IPS-18a (cell line): ENCODE measurements around the gene VKORC1.
"Not testable (repeated sequence)": the region's sequence is repeated elsewhere in the genome, so short reads cannot be mapped to it uniquely, and the experiment has no call there.

Experiments
- H3K27ac ChIP-seq: one replicate; pipeline ENCODE4 v1.5.1; 2013; ENCODE audit warnings: low read length
- H3K27me3 ChIP-seq: one replicate; pipeline ENCODE4 v1.6.1; 2013; ENCODE audit warnings: mild to moderate bottlenecking, low read length; ENCODE audit not compliant: control insufficient read depth, insufficient read depth
- H3K36me3 ChIP-seq: one replicate; pipeline ENCODE4 v1.6.1; 2013; ENCODE audit warnings: low read depth, low read length; ENCODE audit not compliant: control insufficient read depth
- H3K4me1 ChIP-seq: one replicate; pipeline ENCODE4 v1.6.1; 2013; ENCODE audit warnings: low read depth, low read length; ENCODE audit not compliant: control insufficient read depth
- H3K4me3 ChIP-seq: one replicate; pipeline ENCODE4 v1.5.1; 2013; ENCODE audit warnings: low read length
- H3K9ac ChIP-seq: one replicate; pipeline ENCODE4 v1.6.1; 2013; ENCODE audit warnings: mild to moderate bottlenecking, low read length, moderate library complexity
- H3K9me3 ChIP-seq: one replicate; pipeline ENCODE4 v1.6.1; 2013; ENCODE audit warnings: low read depth, low read length; ENCODE audit not compliant: control insufficient read depth

VKORC1 gene

DNA sequence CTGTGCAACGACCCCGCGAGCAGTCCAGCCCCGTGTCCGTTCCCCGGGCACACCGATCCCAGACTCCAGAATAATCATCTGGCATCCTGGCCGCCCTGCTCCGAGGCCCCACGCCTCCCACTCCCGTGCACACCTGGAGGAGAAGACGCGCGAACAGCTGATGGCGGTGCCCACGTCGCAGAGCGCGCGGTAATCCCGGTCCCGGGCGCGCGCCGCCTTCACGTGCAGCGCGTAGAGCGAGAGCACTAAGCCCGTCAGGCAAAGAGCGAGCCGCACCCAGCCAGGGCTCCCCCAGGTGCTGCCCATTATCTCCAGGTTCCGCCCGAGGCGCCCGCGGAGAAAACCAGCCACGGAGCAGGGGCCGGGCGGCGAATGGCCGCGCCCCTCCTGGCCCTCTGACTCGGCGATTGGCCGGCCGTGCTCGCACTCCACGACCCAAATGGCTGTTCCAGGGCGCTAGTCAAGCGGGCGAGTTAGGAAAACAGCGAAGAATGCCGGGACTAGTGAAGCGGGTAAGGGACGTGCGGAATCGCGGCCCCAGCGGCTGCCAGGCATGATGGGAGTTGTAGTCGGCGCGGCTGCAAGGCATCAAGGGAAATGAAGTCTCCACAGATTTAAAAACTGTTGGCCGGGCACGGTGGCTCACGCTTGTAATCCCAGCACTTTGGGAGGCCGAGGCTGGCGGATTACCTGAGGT lies at the start of gene VKORC1:
Gene VKORC1, minus strand, starts transcription at position 374 of the 697 bp plus-strand sequence. Its CDS starts 68 bp downstream, at position 306.
- H3K9ac ChIP-seq, result peak within 1 kb of the TSS; percentile 56
- H3K36me3 ChIP-seq, result peaks cover 13% of the 10 kb centered on the region
- no peaks in the 10 kb centered on the region for H3K27me3 ChIP-seq
- H3K27ac ChIP-seq, result no peak within 1 kb of the TSS
- peak within 1 kb of the TSS; percentile 78 for H3K4me3 ChIP-seq
- no peaks in the 10 kb centered on the region for H3K9me3 ChIP-seq
- no peaks in the 10 kb centered on the region for H3K4me1 ChIP-seq

DNA sequence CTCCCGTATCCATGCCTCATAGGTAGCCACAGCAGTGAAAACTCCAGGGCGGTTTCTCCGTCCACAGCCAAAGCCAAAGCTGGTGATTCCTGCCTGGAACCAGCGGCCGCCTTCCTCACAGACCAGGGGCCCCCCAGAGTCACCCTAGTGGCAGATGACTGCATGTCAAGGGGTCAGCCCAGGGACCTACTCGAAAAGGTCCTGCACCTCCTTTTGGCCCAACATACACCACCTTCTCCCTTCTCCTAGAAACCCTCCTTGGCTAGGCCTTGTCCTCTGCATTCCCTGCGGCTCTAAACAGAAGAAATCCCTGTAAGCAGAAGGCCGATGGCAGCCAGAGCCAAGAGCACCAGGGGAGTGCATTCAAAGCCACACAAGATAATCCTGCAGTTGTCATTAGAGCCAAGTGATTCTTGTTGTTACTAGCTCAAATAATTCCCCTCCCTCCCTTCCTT lies 49.1 kb upstream of the VKORC1 start:
- no peak overlapping the region for H3K27ac ChIP-seq
- peaks cover 16% of the 10 kb centered on the region for H3K4me1 ChIP-seq
- H3K36me3 ChIP-seq, result no peaks in the 10 kb centered on the region
- no peak overlapping the region for H3K9ac ChIP-seq
- peaks cover 27% of the 10 kb centered on the region for H3K27me3 ChIP-seq
- H3K9me3 ChIP-seq, result no peaks in the 10 kb centered on the region
- H3K4me3 ChIP-seq, result no peak overlapping the region

DNA sequence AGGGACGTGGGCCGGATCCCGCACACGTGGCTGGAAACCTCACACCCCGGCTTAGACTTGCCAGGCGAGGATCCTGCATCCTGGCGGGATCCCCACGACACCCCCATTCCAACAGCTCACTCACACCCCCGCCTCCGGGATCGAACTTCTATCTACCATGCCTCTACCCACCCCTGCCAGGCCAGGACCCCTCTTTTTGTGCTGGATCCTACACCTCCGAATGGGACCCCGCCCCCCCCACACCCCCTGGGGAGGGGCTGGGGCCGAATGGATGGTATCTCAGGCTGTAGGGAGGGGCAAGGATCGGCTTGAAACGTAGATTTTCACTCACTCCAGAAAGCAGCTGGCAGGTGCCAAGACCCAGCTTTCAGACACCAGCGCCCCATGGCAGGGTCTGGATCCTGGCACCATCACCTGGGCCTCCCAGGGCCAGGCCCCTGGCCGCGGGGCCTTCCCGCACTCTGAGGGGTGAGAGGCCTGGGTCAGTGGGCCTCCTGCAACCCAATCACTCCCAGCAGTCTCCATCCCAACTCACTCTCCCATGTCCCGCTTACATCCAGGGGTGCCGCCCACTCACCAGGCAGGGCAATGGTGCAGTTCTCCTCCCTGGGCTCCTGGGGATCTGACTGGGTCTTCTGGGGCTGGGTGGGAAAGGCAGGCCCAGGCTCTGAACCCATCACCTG lies 48.6 kb upstream of the VKORC1 start:
- H3K4me3 ChIP-seq, result peak overlapping the region; percentile 46
- H3K27me3 ChIP-seq, result peaks cover 27% of the 10 kb centered on the region
- H3K9me3 ChIP-seq, result no peaks in the 10 kb centered on the region
- H3K4me1 ChIP-seq, result peaks cover 22% of the 10 kb centered on the region
- H3K27ac ChIP-seq, result no peak overlapping the region
- no peaks in the 10 kb centered on the region for H3K36me3 ChIP-seq
- H3K9ac ChIP-seq, result no peak overlapping the region

DNA sequence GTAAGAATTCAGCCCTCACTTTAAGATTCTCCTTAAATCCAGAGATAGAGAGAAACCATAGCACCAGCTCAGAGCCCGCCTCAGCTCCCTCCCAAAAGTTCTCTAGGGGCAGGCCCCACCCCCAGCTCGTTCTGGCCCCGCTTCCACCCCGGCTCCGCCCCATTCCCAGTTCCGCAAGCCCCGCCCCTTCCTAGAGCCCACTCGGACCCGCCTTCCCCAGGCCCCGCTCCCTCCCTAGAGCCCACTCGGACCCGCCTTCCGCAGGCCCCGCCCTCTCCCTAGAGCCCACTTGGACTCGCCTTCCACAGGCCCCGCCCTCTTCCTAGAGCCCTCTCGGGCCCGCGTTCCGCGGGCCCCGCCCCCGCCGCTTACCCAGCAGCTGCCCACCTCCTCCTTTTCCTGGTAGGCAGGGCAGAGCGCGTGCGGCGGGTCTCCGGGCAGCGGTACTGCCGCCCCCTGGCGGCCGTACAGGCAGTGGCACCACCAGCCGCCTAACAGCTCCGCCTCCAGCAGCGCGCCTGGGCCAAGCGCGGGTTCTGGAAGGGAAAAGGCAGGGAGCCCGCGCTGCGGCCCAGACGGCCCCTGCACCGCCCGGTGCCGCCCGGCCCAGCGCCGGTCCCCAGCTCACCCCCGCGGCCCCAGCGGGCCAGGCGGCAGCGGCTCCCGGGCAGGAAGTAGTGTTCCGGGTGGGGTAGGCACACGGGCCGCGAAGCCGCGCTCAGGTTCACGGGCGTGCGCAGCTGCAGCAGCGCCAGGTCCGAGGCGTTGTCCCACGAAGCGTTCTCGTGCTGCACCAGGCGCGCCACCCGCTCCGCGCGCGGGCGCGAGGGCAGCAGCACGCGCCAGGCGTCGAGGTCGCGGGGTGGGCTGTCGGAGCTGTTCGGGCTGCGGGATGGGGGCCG lies 47.8 kb upstream of the VKORC1 start:
- Histone ChIP-seq H3K27me3 (peaks cover 19% of the 10 kb centered on the region), H3K9me3 (no peaks in the 10 kb centered on the region), H3K36me3 (no peaks in the 10 kb centered on the region), H3K4me1 (peaks cover 22% of the 10 kb centered on the region), H3K4me3 (peak overlapping the region; percentile 50), H3K9ac (peak overlapping the region; percentile 50), H3K27ac (no peak overlapping the region)

DNA sequence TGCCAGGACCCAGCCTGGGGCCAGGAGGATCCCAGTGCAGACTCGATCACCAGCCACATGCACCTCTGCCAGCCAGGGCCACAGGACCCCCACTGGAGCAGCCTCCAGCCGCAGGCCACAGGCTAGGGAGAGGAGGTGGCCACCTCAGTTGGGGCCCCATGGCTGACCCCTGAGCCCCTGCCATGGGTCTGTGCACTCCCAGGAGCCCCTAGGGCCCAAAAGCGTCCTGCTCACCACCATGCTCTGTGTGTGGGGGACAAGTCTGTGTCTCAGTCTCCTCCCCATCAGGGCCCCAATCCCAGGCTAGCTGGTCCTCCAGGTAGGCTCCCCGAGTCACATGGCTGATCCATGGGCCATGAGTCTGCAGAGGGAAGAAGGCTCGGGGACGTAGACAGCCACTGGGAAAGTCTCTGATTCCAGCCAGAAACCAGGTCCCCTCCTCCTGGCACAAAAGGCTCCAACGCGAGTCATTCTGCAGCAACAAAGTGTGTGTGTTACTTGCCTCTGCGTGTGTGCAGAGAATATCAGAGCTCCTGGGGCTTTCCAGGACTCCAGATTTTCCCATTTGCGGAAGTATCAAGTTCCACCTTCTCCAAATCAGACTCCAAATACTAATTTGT lies 47.0 kb upstream of the VKORC1 start:
- peak overlapping the region; percentile 50 for H3K9ac ChIP-seq
- H3K36me3 ChIP-seq, result no peaks in the 10 kb centered on the region
- H3K9me3 ChIP-seq, result no peaks in the 10 kb centered on the region
- H3K27ac ChIP-seq, result no peak overlapping the region
- H3K4me1 ChIP-seq, result peaks cover 22% of the 10 kb centered on the region
- H3K27me3 ChIP-seq, result peaks cover 12% of the 10 kb centered on the region
- peak overlapping the region; percentile 50 for H3K4me3 ChIP-seq

DNA sequence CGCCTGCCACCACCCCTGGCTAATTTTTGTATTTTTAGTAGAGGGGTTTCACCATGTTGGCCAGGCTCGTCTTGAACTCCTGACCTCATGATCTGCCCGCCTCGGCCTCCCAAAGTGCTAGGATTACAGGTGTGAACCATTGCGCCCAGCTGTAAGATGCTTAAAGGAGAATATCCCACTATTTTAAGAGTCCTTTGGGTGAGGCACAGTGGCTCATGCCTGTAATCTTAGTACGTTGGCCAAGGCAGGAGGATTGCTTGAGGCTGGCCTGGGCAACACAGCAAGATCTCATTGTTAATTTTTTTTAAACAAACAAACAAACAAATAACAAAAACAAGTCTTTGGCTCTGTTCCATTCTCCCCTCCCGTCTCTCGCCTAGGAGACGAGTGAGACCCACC lies 46.5 kb upstream of the VKORC1 start:
- not testable (repeated sequence) for H3K36me3 ChIP-seq, H3K27ac ChIP-seq, H3K4me3 ChIP-seq, H3K9me3 ChIP-seq
- H3K27me3 ChIP-seq, result peaks cover 10% of the 10 kb centered on the region
- peak overlapping the region; percentile 50 for H3K9ac ChIP-seq
- H3K4me1 ChIP-seq, result peaks cover 22% of the 10 kb centered on the region

DNA sequence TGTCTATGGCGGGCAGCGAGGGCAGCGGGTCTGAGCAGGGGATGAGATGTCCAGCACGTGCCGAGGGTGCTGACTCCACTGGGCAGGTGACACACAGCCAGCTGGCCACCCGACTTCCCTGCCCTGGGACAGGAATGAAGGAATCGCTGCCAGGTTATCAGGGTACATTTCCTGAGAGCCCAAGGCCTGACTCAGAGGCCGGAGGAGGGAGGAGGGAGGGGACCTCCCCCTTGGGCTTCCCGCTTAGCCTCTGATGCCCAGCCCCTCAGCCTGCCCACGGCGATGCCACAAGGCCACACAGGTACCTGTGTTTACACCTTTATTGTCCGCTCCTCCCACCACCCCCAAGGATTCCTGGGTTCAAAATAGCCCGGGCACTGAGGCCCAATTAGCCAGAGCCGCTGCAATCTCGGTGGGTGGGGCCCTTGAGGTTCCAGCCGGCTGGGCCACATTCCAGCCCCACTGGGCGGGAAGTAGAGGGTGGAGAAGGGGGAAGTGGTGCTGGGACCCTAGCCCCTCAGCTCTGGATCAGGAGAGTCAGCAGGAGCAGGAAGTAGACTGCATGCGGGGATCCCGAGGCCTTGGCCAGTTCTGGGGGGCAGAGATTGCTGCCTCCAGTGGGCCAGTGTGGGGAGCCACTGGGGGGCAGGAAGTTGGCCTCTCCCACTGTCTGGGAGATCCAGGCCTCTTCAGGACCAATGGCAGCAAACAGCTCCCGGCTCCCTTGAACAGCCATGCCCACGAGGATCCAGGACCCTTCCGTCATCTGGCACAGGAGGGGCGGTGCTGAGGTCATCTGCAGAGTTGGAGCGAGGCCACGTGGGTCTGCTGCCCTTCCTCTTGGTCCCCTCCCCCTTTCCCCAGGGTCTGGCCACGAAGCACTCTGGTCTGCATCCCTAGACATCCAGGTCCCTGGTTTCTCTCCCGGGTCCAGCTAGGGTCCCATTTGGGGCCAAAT lies 44.3 kb upstream of the VKORC1 start:
- Histone ChIP-seq H3K9ac (no peak overlapping the region), H3K27ac (no peak overlapping the region), H3K9me3 (no peaks in the 10 kb centered on the region), H3K4me1 (peaks cover 34% of the 10 kb centered on the region), H3K36me3 (no peaks in the 10 kb centered on the region), H3K4me3 (no peak overlapping the region), H3K27me3 (peaks cover 10% of the 10 kb centered on the region)

DNA sequence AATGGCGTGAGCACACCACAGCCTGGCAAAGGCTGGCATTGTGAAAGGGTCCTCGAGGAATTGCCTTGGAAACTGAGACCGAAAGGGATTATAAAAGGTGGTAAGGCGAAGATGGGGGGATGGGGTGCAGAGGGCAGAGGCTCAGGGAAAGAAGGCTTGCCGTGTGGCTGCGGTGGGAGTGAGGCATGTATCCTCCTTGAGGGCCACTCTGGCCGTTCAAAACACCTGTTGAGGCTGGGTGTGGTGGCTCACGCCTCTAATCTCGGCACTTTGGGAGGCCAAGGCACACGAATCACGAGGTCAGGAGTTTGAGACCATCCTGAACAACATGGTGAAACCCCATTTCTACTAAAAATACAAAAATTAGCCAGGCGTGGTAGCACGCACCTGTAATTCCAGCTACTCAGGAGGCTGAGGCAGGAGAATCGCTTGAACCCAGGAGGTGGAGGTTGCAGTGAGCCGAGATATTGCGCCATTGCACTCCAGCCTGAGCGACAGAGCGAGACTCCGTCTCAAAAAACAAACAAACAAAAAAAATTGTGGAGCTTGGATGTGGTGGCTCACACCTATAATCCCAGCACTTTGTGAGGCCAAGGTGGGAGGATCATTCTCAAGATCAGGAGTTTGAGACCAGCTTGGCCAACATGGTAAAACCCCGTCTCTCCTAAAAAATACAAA lies 42.4 kb upstream of the VKORC1 start:
- not testable (repeated sequence) for H3K9me3 ChIP-seq, H3K27me3 ChIP-seq, H3K4me3 ChIP-seq, H3K27ac ChIP-seq, H3K9ac ChIP-seq, H3K36me3 ChIP-seq
- peaks cover 41% of the 10 kb centered on the region for H3K4me1 ChIP-seq

DNA sequence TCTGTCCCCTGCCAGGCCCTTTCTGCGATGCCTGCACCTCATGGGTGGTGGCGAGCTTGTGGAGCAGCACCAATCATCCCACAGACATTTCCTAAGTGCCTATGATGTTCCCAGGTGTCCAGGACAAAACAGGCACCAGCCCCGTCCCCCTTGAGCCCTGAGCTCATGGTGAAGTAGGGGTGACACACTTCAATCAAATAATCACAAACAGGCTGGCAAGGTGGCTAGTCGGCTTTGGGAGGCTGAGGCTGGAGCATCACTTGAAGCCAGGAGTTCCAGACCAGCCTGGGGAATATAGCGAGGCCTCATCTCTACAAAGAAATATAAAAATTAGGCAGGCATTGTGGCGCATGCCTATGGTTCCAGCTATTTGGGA lies 41.7 kb upstream of the VKORC1 start:
- Histone ChIP-seq H3K4me1 (peaks cover 35% of the 10 kb centered on the region), H3K9ac (no peak overlapping the region), H3K4me3 (no peak overlapping the region), H3K36me3 (peaks cover 10% of the 10 kb centered on the region), H3K27me3 (no peaks in the 10 kb centered on the region), H3K9me3 (no peaks in the 10 kb centered on the region), H3K27ac (no peak overlapping the region)
